ENCODE results near the gene ADAMTS3. TPM values are rescaled to one million over a fixed set of nuclear protein-coding genes. Genes with fewer than 3 reads are reported as not detected.

ADAMTS3 gene
- polyA plus RNA-seq, 2 of the 4 experiments (the other 2 are of a cell fraction): 0.03 TPM; not detected in 1

DNA sequence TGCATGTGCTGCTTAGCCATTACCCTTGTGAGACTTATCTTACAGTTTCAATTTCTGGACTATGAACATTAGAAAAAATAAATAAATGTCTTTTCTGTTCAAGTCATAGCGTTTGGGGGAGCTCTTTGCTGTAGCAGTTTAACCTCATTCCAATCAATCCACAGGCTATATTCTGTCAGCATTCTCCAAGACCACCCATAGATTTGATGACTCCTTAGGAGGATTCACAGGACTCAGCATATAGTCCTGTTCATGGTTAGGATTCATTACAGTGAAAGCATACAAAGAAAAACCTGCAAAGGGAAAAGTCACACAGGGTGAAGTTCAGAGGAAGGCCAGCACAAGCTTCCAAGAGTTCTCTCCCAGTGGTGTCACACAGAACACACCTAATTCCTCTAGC is 180.5 kb downstream of the ADAMTS3 start:
- ChIA-PET POLR2A (no interaction called here), CTCF (no interaction called here)
- H3K9me3 ChIP-seq: no peaks in the 10 kb centered on the region
- TF ChIP-seq TFCP2L1 (CRISPR knock-in tag; IDR thresholded peaks at IDR 0.05): no peak
- TF ChIP-seq SMC3 (IDR thresholded peaks at IDR 0.05): no peak
- TF ChIP-seq MYC (IDR thresholded peaks at IDR 0.05; ENCODE audit: borderline replicate concordance, low read length): no peak
- no peak for TF ChIP-seq EHMT2 (IDR thresholded peaks at IDR 0.05; ENCODE audit: low read depth)
- TF ChIP-seq SREBF2 (IDR thresholded peaks at IDR 0.05): no peak
- no peak overlapping the region for H3K27ac ChIP-seq
- no peak for ATAC-seq
- 22% methylated on average over 1 of the region's 1 CpG for WGBS (ENCODE audit: missing lambda C conversion rate)
- no peak for FAIRE-seq
- H3K4me1 ChIP-seq: no peaks in the 10 kb centered on the region
- H3K4me2 ChIP-seq: no peak overlapping the region
- no peak for DNase-seq (ENCODE audit: low read depth in 1 of 2, low spot score in 1 of 2)
- no peak overlapping the region for H3K4me3 ChIP-seq

DNA sequence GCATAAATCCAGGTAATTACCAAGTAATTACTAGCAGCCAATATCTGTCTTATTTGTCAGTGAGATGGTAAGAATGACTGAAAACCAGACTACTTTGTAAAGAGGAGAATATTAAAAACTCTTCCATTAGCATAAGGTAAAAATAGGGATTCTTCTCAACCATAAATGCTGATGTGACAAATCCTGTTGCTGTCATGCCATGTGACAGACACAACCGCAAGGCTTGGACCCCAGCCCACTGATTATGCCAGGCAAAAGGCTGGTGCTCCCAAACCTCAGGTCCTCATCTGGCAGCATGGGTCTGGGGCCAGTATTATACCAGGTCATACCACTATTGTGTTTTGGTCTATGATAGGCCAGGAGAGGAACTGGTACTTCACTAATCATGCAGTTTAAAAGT is 181.1 kb downstream of the ADAMTS3 start:
- no peak overlapping the region for H3K27ac ChIP-seq
- H3K4me3 ChIP-seq: no peak overlapping the region
- FAIRE-seq (no peak), DNase-seq (ENCODE audit: low read depth in 1 of 2, low spot score in 1 of 2) (no peak), ATAC-seq (no peak)
- WGBS (ENCODE audit: missing lambda C conversion rate): 67% methylated on average over 1 of the region's 1 CpG
- no peaks in the 10 kb centered on the region for H3K9me3 ChIP-seq
- H3K4me1 ChIP-seq: no peaks in the 10 kb centered on the region
- no peak overlapping the region for H3K4me2 ChIP-seq
- POLR2A ChIA-PET: no interaction called here
- TF ChIP-seq HEYL (CRISPR knock-in tag; IDR thresholded peaks at IDR 0.05): no peak
- peak; percentile 79 for TF ChIP-seq MAFK (IDR thresholded peaks at IDR 0.05; ENCODE audit: partially characterized antibody)
- CTCF ChIA-PET: no interaction called here

DNA sequence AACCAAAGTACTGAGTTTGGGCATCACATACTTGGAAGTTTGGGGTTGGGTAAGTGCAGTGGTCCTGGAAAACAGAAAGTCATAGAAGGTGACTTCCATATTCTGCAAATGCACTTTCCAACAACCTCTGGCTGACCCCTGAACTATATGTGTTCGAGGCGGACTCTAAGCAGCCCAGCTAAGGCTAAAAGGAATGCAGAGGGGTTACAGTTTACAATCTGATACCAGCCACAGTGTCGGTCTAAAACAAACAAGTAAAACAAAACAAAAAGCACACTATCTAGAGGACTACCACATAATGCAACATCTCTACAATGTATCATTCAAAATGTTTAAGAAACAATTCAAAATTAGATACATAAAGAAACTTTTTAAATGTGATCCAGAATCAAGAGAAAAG is 185.6 kb downstream of the ADAMTS3 start:
- DNase-seq (ENCODE audit: low read depth in 1 of 2, low spot score in 1 of 2) (no peak), ATAC-seq (no peak), FAIRE-seq (no peak)
- ChIA-PET POLR2A (no interaction called here), CTCF (no interaction called here)
- WGBS (ENCODE audit: missing lambda C conversion rate): 18% methylated on average over 3 of the region's 3 CpGs
- H3K9me3 ChIP-seq: no peaks in the 10 kb centered on the region
- no peak overlapping the region for H3K4me3 ChIP-seq
- H3K27ac ChIP-seq: no peak overlapping the region
- TF ChIP-seq RAD21 (conservative IDR thresholded peaks at IDR 0.05 in 1 of 2, IDR thresholded peaks at IDR 0.05 in 1 of 2): no peak
- no peak for TF ChIP-seq MYC (IDR thresholded peaks at IDR 0.05; ENCODE audit: borderline replicate concordance, low read length)
- TF ChIP-seq JUNB (IDR thresholded peaks at IDR 0.05): no peak
- TF ChIP-seq HOXB5 (CRISPR knock-in tag; IDR thresholded peaks at IDR 0.05): no peak
- TF ChIP-seq MAZ (IDR thresholded peaks at IDR 0.05; ENCODE audit: borderline replicate concordance, low read depth, low read length): no peak
- TF ChIP-seq HOXA7 (CRISPR knock-in tag; IDR thresholded peaks at IDR 0.05): no peak
- TF ChIP-seq EP300 (IDR thresholded peaks at IDR 0.05): no peak
- TF ChIP-seq HOXB13 (CRISPR knock-in tag; IDR thresholded peaks at IDR 0.05; ENCODE audit: low read depth): no peak
- no peak for TF ChIP-seq CEBPB (IDR thresholded peaks at IDR 0.05)
- no peak for TF ChIP-seq CBX2 (IDR thresholded peaks at IDR 0.05; ENCODE audit: borderline replicate concordance, low read depth)
- TF ChIP-seq, protein P1, sequence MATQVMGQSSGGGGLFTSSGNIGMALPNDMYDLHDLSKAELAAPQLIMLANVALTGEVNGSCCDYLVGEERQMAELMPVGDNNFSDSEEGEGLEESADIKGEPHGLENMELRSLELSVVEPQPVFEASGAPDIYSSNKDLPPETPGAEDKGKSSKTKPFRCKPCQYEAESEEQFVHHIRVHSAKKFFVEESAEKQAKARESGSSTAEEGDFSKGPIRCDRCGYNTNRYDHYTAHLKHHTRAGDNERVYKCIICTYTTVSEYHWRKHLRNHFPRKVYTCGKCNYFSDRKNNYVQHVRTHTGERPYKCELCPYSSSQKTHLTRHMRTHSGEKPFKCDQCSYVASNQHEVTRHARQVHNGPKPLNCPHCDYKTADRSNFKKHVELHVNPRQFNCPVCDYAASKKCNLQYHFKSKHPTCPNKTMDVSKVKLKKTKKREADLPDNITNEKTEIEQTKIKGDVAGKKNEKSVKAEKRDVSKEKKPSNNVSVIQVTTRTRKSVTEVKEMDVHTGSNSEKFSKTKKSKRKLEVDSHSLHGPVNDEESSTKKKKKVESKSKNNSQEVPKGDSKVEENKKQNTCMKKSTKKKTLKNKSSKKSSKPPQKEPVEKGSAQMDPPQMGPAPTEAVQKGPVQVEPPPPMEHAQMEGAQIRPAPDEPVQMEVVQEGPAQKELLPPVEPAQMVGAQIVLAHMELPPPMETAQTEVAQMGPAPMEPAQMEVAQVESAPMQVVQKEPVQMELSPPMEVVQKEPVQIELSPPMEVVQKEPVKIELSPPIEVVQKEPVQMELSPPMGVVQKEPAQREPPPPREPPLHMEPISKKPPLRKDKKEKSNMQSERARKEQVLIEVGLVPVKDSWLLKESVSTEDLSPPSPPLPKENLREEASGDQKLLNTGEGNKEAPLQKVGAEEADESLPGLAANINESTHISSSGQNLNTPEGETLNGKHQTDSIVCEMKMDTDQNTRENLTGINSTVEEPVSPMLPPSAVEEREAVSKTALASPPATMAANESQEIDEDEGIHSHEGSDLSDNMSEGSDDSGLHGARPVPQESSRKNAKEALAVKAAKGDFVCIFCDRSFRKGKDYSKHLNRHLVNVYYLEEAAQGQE (IDR thresholded peaks at IDR 0.05): no peak
- no peak for TF ChIP-seq EHMT2 (IDR thresholded peaks at IDR 0.05; ENCODE audit: low read depth)
- no peak for TF ChIP-seq POLR2AphosphoS2 (conservative IDR thresholded peaks at IDR 0.05; ENCODE audit: low read length)
- no peak for TF ChIP-seq FOXS1 (CRISPR knock-in tag; IDR thresholded peaks at IDR 0.05)
- TF ChIP-seq MAFK (IDR thresholded peaks at IDR 0.05; ENCODE audit: partially characterized antibody): no peak
- TF ChIP-seq, protein P2, sequence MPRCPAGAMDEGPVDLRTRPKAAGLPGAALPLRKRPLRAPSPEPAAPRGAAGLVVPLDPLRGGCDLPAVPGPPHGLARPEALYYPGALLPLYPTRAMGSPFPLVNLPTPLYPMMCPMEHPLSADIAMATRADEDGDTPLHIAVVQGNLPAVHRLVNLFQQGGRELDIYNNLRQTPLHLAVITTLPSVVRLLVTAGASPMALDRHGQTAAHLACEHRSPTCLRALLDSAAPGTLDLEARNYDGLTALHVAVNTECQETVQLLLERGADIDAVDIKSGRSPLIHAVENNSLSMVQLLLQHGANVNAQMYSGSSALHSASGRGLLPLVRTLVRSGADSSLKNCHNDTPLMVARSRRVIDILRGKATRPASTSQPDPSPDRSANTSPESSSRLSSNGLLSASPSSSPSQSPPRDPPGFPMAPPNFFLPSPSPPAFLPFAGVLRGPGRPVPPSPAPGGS (IDR thresholded peaks at IDR 0.05): no peak
- no peak for TF ChIP-seq HDAC2 (IDR thresholded peaks at IDR 0.05)
- TF ChIP-seq NFE2L2 (conservative IDR thresholded peaks at IDR 0.05; ENCODE audit: low read length): no peak
- TF ChIP-seq, protein P3, sequence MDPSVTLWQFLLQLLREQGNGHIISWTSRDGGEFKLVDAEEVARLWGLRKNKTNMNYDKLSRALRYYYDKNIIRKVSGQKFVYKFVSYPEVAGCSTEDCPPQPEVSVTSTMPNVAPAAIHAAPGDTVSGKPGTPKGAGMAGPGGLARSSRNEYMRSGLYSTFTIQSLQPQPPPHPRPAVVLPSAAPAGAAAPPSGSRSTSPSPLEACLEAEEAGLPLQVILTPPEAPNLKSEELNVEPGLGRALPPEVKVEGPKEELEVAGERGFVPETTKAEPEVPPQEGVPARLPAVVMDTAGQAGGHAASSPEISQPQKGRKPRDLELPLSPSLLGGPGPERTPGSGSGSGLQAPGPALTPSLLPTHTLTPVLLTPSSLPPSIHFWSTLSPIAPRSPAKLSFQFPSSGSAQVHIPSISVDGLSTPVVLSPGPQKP (IDR thresholded peaks at IDR 0.05; ENCODE audit: low read depth, low read length): no peak
- H3K4me2 ChIP-seq: no peak overlapping the region
- H3K4me1 ChIP-seq: no peaks in the 10 kb centered on the region
